Left lung (tissue), 10 donors: ENCODE data around the gene HLA-DQB1. TPM values are rescaled to one million over a fixed set of nuclear protein-coding genes. Genes with fewer than 3 reads are reported as not detected.
"Not testable (repeated sequence)": the region's sequence is repeated elsewhere in the genome, so short reads cannot be mapped to it uniquely, and the experiment has no call there.

ENCODE experiments used
- ATAC-seq: fragments of 200-7000 bp; cut with Tn5 transposase; one replicate; pipeline ENCODE4 v1.9.1; 2020; ENCODE audit warnings: moderate library complexity
- DNase-seq, 4 donors: peaks; one replicate each; pipeline ENCODE4 v3.0.0-alpha.2; 2013 to 2020
- H3K27ac ChIP-seq, 2 donors: fragments of 200-600 bp; sonication (generic) in 1 of 2; one replicate each; pipeline versions ENCODE4 v1.5.0 to v1.8.0; 2020 to 2021
- H3K27me3 ChIP-seq, 2 donors: fragments of 200-600 bp; sonication (generic) in 1 of 2; one replicate each; pipeline versions ENCODE4 v1.5.0 to v1.8.0; 2020 to 2021
- H3K36me3 ChIP-seq, 2 donors: fragments of 200-600 bp; sonication (generic) in 1 of 2; one replicate each; pipeline versions ENCODE4 v1.5.0 to v1.8.0; 2020 to 2021
- H3K4me1 ChIP-seq, 2 donors: fragments of 200-600 bp; one replicate each; pipeline ENCODE4 v1.8.0; 2021
- H3K4me3 ChIP-seq, 2 donors: fragments of 200-600 bp; sonication (generic) in 1 of 2; one replicate each; pipeline versions ENCODE4 v1.5.0 to v1.8.0; 2020 to 2021; ENCODE audit warnings: mild to moderate bottlenecking in 1 of 2
- H3K9me3 ChIP-seq, 2 donors: fragments of 200-600 bp; sonication (generic) in 1 of 2; one replicate each; pipeline versions ENCODE4 v1.5.0 to v1.8.0; 2020 to 2021
- intact Hi-C, 2 donors: fragments of 100-400 bp; cut with DNase I; formaldehyde crosslinking; loops; one replicate each; pipeline versions ENCODE4 v1.11.2 to v1.14.2; 2022
- polyA plus RNA-seq, 6 donors: library from polyadenylated mRNA; unstranded; fragments of 120-200 nt; gene quantifications; one replicate each; pipeline ENCODE4 v1.2.1, GENCODE V29; 2013; ENCODE audit not compliant: insufficient read length in 6 of 6
- total RNA-seq, 2 donors: library from RNA; stranded (reverse); fragmentation: NEBNext Ultra II Directional; extraction: Animal tissue kit (Norgen Biotek cat#: 25700); gene quantifications; one replicate each; pipeline ENCODE4 v1.2.1, GENCODE V29; 2021
- TF ChIP-seq, protein P1 (sequence below), 2 donors: fragments of 200-600 bp; sonication (generic) in 1 of 2; IDR thresholded peaks; one replicate each; pipeline versions ENCODE4 v1.5.0 to v1.8.0; 2021; ENCODE audit warnings: antibody characterized with exemption in 2 of 2
- donor health status: DM: no; HTN: yes; CAD: no.
- donor health status: DM: no; HTN: no; CAD: no.

Gene HLA-DQB1
- total and polyA plus RNA-seq, 8 donors, result 2.8 to 172 (median 6.8) TPM

DNA sequence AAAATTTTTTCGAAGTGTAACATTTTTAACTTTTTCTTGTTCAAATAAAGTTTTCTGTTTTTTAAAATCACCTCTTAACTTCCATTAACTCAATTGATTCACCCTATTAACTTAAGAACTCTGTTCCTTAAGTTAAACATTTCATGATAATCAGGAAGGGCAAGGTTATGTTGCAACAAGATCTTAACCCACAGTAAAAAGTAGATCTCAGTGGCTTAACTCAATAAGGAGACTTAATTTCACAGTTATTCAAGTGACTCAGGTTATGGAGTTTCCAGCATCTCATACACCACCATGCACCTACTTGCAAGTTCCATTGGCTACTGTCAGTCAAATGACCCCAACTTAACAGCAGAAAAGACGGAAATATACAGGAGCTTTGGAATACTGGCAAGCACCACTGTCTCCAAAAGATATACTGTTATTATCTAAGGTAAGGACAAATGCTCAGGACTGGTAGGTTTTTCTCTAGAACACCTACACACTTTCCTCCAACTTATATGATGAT, 11.2 kb downstream of the HLA-DQB1 start:
- Histone ChIP-seq H3K4me1 (peaks cover 0 to 14% of the 10 kb centered on the region in 2 donors), H3K4me3 (no peak overlapping the region), H3K27ac (no peak overlapping the region), H3K9me3 (peaks cover 0 to 7% of the 10 kb centered on the region in 2 donors), H3K27me3 (no peaks in the 10 kb centered on the region), H3K36me3 (peaks cover 0 to 8% of the 10 kb centered on the region in 2 donors)
- DNase-seq, result no peak
- intact Hi-C loops, result no loop called here
- no peak for ATAC-seq
- TF ChIP-seq, protein P1, sequence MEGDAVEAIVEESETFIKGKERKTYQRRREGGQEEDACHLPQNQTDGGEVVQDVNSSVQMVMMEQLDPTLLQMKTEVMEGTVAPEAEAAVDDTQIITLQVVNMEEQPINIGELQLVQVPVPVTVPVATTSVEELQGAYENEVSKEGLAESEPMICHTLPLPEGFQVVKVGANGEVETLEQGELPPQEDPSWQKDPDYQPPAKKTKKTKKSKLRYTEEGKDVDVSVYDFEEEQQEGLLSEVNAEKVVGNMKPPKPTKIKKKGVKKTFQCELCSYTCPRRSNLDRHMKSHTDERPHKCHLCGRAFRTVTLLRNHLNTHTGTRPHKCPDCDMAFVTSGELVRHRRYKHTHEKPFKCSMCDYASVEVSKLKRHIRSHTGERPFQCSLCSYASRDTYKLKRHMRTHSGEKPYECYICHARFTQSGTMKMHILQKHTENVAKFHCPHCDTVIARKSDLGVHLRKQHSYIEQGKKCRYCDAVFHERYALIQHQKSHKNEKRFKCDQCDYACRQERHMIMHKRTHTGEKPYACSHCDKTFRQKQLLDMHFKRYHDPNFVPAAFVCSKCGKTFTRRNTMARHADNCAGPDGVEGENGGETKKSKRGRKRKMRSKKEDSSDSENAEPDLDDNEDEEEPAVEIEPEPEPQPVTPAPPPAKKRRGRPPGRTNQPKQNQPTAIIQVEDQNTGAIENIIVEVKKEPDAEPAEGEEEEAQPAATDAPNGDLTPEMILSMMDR (IDR thresholded peaks at IDR 0.05), result no peak

DNA sequence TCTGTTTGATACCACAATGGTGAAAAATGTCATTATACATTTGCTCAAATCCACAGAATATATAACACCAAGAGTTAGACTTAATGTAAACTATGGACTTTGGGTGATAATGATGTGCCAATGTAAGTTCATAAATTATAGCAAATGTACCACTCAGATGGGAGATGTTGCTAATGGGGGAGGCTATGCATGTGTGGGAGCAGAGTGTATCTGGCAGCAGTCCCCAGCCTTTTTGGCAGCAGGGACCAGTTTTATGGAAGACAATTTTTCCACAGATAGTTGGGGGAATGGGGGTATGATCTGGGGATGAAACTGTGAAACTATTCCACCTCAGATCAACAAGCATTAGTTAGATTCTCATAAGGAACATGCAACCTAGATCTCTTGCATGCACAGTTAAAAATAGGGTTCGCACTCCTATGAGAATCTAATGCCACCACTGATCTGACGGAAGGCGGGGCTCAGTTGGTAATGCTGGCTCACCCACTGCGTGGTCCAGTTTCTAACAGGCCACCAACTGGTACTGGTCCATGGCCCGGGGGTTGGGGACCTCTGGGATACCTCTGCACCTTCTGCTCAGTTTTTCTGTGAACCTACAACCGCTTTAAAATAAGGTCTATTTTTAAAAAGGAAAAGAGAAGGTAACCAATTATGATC, 21.3 kb downstream of the HLA-DQB1 start:
- Histone ChIP-seq H3K4me1 (peaks cover 0 to 9% of the 10 kb centered on the region in 2 donors), H3K4me3 (no peak overlapping the region), H3K27me3 (no peaks in the 10 kb centered on the region), H3K27ac (no peak overlapping the region), H3K9me3 (no peaks in the 10 kb centered on the region), H3K36me3 (no peaks in the 10 kb centered on the region)
- intact Hi-C loops, result no loop called here
- ATAC-seq (no peak), DNase-seq (no peak)
- TF ChIP-seq, protein P1 (IDR thresholded peaks at IDR 0.05), result no peak

DNA sequence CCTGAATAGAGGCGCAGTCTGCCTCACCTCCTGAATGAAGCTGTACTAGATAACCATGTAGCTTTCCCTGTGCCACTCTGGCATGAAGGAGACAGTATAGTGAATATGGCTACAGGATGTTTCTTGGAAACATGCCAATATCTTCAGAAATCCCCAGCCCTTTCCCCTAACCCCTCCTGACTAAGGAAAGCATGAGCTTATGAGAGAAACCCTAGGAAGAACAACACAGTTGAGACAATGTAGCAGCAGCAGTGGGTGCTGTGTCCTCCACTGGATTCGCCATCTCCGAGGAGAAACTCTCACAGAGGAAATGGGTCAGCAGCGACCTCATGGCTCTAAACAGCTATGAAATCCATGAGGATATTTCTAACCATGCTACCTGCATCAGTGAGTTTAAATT, 22.6 kb downstream of the HLA-DQB1 start:
- no peak for DNase-seq
- no peak for ATAC-seq
- Histone ChIP-seq H3K9me3 (no peaks in the 10 kb centered on the region), H3K4me3 (no peak overlapping the region), H3K36me3 (no peaks in the 10 kb centered on the region), H3K4me1 (peaks cover 0 to 16% of the 10 kb centered on the region in 2 donors), H3K27ac (no peak overlapping the region), H3K27me3 (no peaks in the 10 kb centered on the region)
- TF ChIP-seq, protein P1 (IDR thresholded peaks at IDR 0.05), result no peak
- intact Hi-C loops, result no loop called here

DNA sequence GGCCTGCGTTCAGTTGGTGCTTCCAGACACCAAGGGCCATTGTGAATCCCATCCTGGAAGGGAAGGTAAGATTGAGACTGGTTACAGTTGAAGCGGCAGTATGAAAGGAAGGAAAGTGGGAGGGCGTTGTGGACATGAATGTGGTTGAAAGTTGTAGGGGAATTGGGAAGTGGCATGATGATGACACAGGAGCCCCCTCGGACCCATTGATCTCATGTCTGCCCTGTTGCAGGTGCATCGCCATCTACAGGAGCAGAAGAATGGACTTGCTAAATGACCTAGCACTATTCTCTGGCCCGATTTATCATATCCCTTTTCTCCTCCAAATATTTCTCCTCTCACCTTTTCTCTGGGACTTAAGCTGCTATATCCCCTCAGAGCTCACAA, 23.7 kb downstream of the HLA-DQB1 start:
- Histone ChIP-seq H3K27me3 (no peaks in the 10 kb centered on the region), H3K27ac (no peak overlapping the region), H3K36me3 (no peaks in the 10 kb centered on the region), H3K4me1 (peaks cover 0 to 17% of the 10 kb centered on the region in 2 donors), H3K9me3 (no peaks in the 10 kb centered on the region), H3K4me3 (no peak overlapping the region)
- TF ChIP-seq, protein P1 (IDR thresholded peaks at IDR 0.05), result no peak
- DNase-seq, result no peak
- no peak for ATAC-seq
- intact Hi-C loops, result no loop called here

DNA sequence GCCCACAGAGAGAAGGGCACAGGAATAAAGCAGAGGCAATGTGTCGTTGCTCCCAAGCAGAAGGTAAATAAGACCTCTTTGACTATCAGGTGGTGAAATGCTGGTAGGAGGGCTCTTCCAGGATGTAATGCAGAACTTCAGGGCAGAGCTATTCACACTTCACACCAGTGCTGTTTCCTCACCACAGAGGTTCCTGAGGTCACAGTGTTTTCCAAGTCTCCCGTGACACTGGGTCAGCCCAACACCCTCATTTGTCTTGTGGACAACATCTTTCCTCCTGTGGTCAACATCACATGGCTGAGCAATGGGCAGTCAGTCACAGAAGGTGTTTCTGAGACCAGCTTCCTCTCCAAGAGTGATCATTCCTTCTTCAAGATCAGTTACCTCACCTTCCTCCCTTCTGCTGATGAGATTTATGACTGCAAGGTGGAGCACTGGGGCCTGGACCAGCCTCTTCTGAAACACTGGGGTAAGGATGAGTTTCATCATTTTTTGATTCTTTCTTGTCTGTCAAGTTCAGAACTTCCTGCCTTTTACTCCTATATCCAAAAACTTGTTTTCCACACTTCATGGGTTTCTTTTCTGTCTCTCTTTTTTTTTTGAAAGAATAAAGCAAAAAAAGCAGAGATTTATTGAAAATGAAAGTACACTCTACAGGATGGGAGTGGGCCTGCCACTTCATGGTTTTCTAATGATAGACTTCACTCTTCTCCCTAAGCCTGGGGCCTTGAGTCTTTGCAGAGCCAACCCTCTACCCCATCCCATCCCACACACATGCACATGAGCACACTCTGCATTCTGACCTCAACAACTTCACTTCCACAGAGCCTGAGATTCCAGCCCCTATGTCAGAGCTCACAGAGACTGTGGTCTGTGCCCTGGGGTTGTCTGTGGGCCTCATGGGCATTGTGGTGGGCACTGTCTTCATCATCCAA, 24.4 kb downstream of the HLA-DQB1 start:
- H3K27me3 ChIP-seq, ATAC-seq, H3K9me3 ChIP-seq, H3K36me3 ChIP-seq, H3K27ac ChIP-seq, intact Hi-C loops, H3K4me3 ChIP-seq, DNase-seq: not testable (repeated sequence)
- peaks cover 0 to 17% of the 10 kb centered on the region in 2 donors for H3K4me1 ChIP-seq
